ENCODE results near the gene SHFL. TPM values are rescaled to one million over a fixed set of nuclear protein-coding genes. Genes with fewer than 3 reads are reported as not detected.

Gene SHFL
- polyA plus RNA-seq, 1 donor from 2014 or later, result 1.2 TPM

DNA sequence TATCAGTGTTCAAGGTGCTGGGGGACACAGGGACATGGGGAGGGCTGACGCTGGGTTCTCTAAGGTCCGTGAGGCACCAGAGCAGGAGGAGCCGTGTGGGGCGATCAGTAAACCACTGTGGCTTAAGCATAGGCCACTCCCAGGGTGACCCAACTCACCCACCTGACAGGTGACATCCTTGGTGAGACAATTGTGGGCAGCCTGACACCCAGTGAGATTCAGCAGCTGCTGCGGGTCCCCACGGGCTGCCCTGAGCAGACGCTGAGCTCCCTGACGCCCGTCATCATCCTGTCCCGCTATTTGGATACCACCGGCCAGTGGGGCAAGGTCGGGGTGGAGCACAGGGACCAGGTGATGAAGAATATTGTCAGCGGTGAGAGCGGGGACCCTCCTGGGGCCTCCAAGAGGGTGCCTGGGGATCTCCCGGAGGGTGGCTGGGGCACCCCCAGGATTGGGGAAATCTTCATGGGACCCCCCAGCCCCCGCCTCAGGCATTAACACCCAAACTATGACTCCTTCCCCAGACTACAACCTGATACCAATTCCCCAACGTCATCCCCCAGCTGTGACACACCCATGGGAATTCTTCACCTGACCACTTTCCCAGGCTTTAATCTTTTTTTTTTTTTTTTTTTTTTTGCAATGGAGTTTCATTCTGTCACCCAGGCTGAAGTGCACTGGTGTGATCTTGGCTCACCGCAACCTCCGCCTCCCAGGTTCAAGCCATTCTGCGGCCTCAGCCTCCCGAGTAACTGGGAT lies 33.3 kb upstream of the SHFL start:
- no peak overlapping the region for H2AFZ ChIP-seq (ENCODE audit: low read depth, low read length)
- no peak overlapping the region for H3K4me2 ChIP-seq (ENCODE audit: low read length)
- H3K79me2 ChIP-seq (replicated peaks; ENCODE audit: insufficient read depth, low read length), result no peaks in the 10 kb centered on the region
- no peaks in the 10 kb centered on the region for H3K9me3 ChIP-seq (ENCODE audit: low read length)
- no peaks in the 10 kb centered on the region for H4K20me1 ChIP-seq (ENCODE audit: insufficient read depth)
- H3F3A ChIP-seq (ENCODE audit: insufficient read depth, low read length, poor library complexity, severe bottlenecking), result no peaks in the 10 kb centered on the region
- no peaks in the 10 kb centered on the region for H3K36me3 ChIP-seq (ENCODE audit: insufficient read depth, low read length)
- H3K27me3 ChIP-seq (ENCODE audit: insufficient read depth, low read depth, low read length), result no peaks in the 10 kb centered on the region
- H3K9me2 ChIP-seq (ENCODE audit: insufficient read depth, low read length), result no peaks in the 10 kb centered on the region
- TF ChIP-seq, protein P1, sequence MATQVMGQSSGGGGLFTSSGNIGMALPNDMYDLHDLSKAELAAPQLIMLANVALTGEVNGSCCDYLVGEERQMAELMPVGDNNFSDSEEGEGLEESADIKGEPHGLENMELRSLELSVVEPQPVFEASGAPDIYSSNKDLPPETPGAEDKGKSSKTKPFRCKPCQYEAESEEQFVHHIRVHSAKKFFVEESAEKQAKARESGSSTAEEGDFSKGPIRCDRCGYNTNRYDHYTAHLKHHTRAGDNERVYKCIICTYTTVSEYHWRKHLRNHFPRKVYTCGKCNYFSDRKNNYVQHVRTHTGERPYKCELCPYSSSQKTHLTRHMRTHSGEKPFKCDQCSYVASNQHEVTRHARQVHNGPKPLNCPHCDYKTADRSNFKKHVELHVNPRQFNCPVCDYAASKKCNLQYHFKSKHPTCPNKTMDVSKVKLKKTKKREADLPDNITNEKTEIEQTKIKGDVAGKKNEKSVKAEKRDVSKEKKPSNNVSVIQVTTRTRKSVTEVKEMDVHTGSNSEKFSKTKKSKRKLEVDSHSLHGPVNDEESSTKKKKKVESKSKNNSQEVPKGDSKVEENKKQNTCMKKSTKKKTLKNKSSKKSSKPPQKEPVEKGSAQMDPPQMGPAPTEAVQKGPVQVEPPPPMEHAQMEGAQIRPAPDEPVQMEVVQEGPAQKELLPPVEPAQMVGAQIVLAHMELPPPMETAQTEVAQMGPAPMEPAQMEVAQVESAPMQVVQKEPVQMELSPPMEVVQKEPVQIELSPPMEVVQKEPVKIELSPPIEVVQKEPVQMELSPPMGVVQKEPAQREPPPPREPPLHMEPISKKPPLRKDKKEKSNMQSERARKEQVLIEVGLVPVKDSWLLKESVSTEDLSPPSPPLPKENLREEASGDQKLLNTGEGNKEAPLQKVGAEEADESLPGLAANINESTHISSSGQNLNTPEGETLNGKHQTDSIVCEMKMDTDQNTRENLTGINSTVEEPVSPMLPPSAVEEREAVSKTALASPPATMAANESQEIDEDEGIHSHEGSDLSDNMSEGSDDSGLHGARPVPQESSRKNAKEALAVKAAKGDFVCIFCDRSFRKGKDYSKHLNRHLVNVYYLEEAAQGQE (IDR thresholded peaks at IDR 0.05; ENCODE audit: borderline replicate concordance), result no peak
- TF ChIP-seq TAF1 (IDR thresholded peaks at IDR 0.05; ENCODE audit: low read depth) (no peak), EP300 (conservative IDR thresholded peaks at IDR 0.05; ENCODE audit: poor library complexity, severe bottlenecking) (no peak)
- H3K9ac ChIP-seq (ENCODE audit: low read length), result no peak overlapping the region
- H3K27ac ChIP-seq (ENCODE audit: low read length), result no peak overlapping the region
- H3K4me3 ChIP-seq (ENCODE audit: low read length), result no peak overlapping the region

DNA sequence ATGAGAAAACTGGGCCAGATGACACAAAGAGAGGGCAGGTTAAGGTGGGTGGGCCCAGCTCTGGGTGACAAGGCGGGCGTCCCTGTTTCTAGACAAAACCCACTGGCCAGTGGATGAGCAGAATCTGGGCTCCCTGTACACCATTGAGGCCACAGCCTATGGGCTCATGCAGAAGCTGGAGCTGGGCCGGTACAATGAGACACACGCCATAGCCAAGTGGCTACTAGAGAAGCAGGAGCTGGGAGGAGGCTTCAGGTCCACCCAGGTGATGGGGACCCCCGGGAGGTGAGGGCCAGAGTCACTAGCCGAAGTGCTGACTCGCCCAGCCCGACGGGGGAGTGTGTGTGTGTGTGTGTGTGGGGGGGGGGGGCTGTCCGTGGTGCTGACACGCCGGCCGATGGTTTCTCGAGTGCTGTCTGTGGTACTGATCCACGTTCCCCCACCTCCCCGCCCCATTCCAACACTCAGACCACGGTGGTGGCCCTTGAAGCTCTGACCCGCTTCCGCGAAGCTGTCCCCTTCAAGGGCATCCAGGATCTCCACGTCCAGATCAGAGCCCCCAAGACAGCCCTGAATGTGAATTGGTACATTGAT lies 24.3 kb upstream of the SHFL start:
- Histone ChIP-seq H3K9me2 (ENCODE audit: insufficient read depth, low read length) (no peaks in the 10 kb centered on the region), H4K20me1 (ENCODE audit: insufficient read depth) (no peaks in the 10 kb centered on the region), H3K27ac (ENCODE audit: low read length) (no peak overlapping the region), H3K9me3 (ENCODE audit: low read length) (no peaks in the 10 kb centered on the region), H3K4me2 (ENCODE audit: low read length) (no peak overlapping the region), H3K27me3 (ENCODE audit: insufficient read depth, low read depth, low read length) (no peaks in the 10 kb centered on the region), H2AFZ (ENCODE audit: low read depth, low read length) (no peak overlapping the region), H3F3A (ENCODE audit: insufficient read depth, low read length, poor library complexity, severe bottlenecking) (no peaks in the 10 kb centered on the region), H3K9ac (ENCODE audit: low read length) (no peak overlapping the region), H3K4me3 (ENCODE audit: low read length) (no peak overlapping the region), H3K79me2 (replicated peaks; ENCODE audit: insufficient read depth, low read length) (no peaks in the 10 kb centered on the region), H3K36me3 (ENCODE audit: insufficient read depth, low read length) (no peaks in the 10 kb centered on the region)
- TF ChIP-seq EP300 (conservative IDR thresholded peaks at IDR 0.05; ENCODE audit: poor library complexity, severe bottlenecking) (no peak), EZH2 (IDR thresholded peaks at IDR 0.05; ENCODE audit: borderline replicate concordance, insufficient read depth, low read length, poor library complexity, severe bottlenecking) (no peak), MXI1 (conservative IDR thresholded peaks at IDR 0.05; ENCODE audit: poor library complexity, severe bottlenecking) (no peak)
- TF ChIP-seq, protein P1 (IDR thresholded peaks at IDR 0.05; ENCODE audit: borderline replicate concordance), result no peak
- TF ChIP-seq, protein P2, sequence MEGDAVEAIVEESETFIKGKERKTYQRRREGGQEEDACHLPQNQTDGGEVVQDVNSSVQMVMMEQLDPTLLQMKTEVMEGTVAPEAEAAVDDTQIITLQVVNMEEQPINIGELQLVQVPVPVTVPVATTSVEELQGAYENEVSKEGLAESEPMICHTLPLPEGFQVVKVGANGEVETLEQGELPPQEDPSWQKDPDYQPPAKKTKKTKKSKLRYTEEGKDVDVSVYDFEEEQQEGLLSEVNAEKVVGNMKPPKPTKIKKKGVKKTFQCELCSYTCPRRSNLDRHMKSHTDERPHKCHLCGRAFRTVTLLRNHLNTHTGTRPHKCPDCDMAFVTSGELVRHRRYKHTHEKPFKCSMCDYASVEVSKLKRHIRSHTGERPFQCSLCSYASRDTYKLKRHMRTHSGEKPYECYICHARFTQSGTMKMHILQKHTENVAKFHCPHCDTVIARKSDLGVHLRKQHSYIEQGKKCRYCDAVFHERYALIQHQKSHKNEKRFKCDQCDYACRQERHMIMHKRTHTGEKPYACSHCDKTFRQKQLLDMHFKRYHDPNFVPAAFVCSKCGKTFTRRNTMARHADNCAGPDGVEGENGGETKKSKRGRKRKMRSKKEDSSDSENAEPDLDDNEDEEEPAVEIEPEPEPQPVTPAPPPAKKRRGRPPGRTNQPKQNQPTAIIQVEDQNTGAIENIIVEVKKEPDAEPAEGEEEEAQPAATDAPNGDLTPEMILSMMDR (IDR thresholded peaks at IDR 0.05; ENCODE audit: poor library complexity, severe bottlenecking), result no peak

All from neural cell (in vitro differentiated cells).